Measurements from ENCODE around the gene DUSP8.
A peak's percentile ranks its signal among the peaks of the same experiment; 100 is the strongest.
"Not testable (repeated sequence)": the region's sequence is repeated elsewhere in the genome, so short reads cannot be mapped to it uniquely, and the experiment has no call there.

DUSP8 gene

GRCh38 chr11:1572197-1573076, at the start of gene DUSP8:
Gene DUSP8 (minus strand): TSS chr11:1572271. CDS start chr11:1565826, 6,445 bp downstream.
- DNase-seq (ENCODE audit: low read depth): peak; percentile 90

GRCh38 chr11:1619449-1619848, 47.4 kb upstream of the DUSP8 start:
- DNase-seq (ENCODE audit: low read depth): peak; percentile 27

- peak; percentile 4 for DNase-seq (ENCODE audit: low read depth)
Observed at GRCh38 chr11:1618231-1618630, 46.2 kb upstream of the DUSP8 start.

GRCh38 chr11:1608363-1608762, 36.3 kb upstream of the DUSP8 start, which contains the start of gene KRTAP5-3:
Gene KRTAP5-3 (minus strand): TSS chr11:1608463. CDS start chr11:1608385, 78 bp downstream.
- no peak for DNase-seq (ENCODE audit: low read depth)

GRCh38 chr11:1607901-1608300, 35.8 kb upstream of the DUSP8 start:
- not testable (repeated sequence) for DNase-seq (ENCODE audit: low read depth)

- DNase-seq (ENCODE audit: low read depth): peak; percentile 4
Observed at GRCh38 chr11:1607156-1607845, 35.2 kb upstream of the DUSP8 start.

- DNase-seq (ENCODE audit: low read depth): not testable (repeated sequence)
Observed at GRCh38 chr11:1605923-1606322, 33.9 kb upstream of the DUSP8 start.

- no peak for DNase-seq (ENCODE audit: low read depth)
Observed at GRCh38 chr11:1604711-1605110, 32.6 kb upstream of the DUSP8 start.

GRCh38 chr11:1604181-1604580, 32.1 kb upstream of the DUSP8 start:
- no peak for DNase-seq (ENCODE audit: low read depth)

GRCh38 chr11:1603629-1604028, 31.6 kb upstream of the DUSP8 start:
- DNase-seq (ENCODE audit: low read depth): no peak

GRCh38 chr11:1601663-1602062, 29.6 kb upstream of the DUSP8 start:
- DNase-seq (ENCODE audit: low read depth): not testable (repeated sequence)

- no peak for DNase-seq (ENCODE audit: low read depth)
Observed at GRCh38 chr11:1600626-1601025, 28.6 kb upstream of the DUSP8 start.

GRCh38 chr11:1598816-1599215, 26.7 kb upstream of the DUSP8 start:
- DNase-seq (ENCODE audit: low read depth): peak; percentile 67

GRCh38 chr11:1598406-1598805, 26.3 kb upstream of the DUSP8 start:
- not testable (repeated sequence) for DNase-seq (ENCODE audit: low read depth)

GRCh38 chr11:1597994-1598380, 25.9 kb upstream of the DUSP8 start, which contains the start of gene KRTAP5-2:
Gene KRTAP5-2 (minus strand): TSS chr11:1598294. CDS start chr11:1598250, 44 bp downstream.
- DNase-seq (ENCODE audit: low read depth): no peak

- no peak for DNase-seq (ENCODE audit: low read depth)
Observed at GRCh38 chr11:1597331-1597993, 25.4 kb upstream of the DUSP8 start.

- not testable (repeated sequence) for DNase-seq (ENCODE audit: low read depth)
Observed at GRCh38 chr11:1596576-1597121, 24.6 kb upstream of the DUSP8 start.

GRCh38 chr11:1595994-1596575, 24.0 kb upstream of the DUSP8 start:
- peak; percentile 7 for DNase-seq (ENCODE audit: low read depth)

- DNase-seq (ENCODE audit: low read depth): no peak
Observed at GRCh38 chr11:1592628-1593027, 20.6 kb upstream of the DUSP8 start.

GRCh38 chr11:1589996-1590395, 17.9 kb upstream of the DUSP8 start:
- DNase-seq (ENCODE audit: low read depth): no peak

GRCh38 chr11:1589191-1589963, 17.3 kb upstream of the DUSP8 start:
- DNase-seq (ENCODE audit: low read depth): not testable (repeated sequence)

Measured in EH (cell line).